Sciatic nerve (tissue), 1 donor: Measurements from ENCODE around the gene PLEKHA3. TPM values are rescaled to one million over a fixed set of nuclear protein-coding genes. Genes with fewer than 3 reads are reported as not detected.

Experiments used
- total RNA-seq: library from RNA; stranded (reverse); fragmentation: NEBNext Ultra II Directional; extraction: Animal tissue kit (Norgen Biotek cat#: 25700); gene quantifications from one replicate; pipeline ENCODE4 v1.2.1, GENCODE V29; 2021
- donor health status: DM: no; HTN: no; CAD: no.

PLEKHA3 gene
- total RNA-seq, 1 donor from 2014 or later, result 34.1 TPM

Other genes with a start within 250 kb of the PLEKHA3 start
- 45.4 TPM for gene PRKRA, start 29.3 kb upstream of the PLEKHA3 start, total RNA-seq
- gene PJVK, start 29.1 kb upstream of the PLEKHA3 start, total RNA-seq, result 7.2 TPM
- 25.3 TPM for gene FKBP7, start 1.9 kb upstream of the PLEKHA3 start, total RNA-seq